Neutrophil (primary cell): ENCODE results near the gene TBCD.

Experiments
- H3K27ac ChIP-seq: fragments of 200-600 bp; sonication (generic); 2 replicates; pipeline ENCODE4 v1.5.1; 2016; ENCODE audit warnings: mild to moderate bottlenecking, moderate library complexity
- H3K27me3 ChIP-seq: fragments of 200-600 bp; sonication (generic); 2 replicates; pipeline ENCODE4 v1.6.0; 2016; ENCODE audit warnings: mild to moderate bottlenecking
- H3K36me3 ChIP-seq: fragments of 200-600 bp; sonication (generic); 2 replicates; pipeline ENCODE4 v1.5.1; 2017
- H3K4me1 ChIP-seq, 2 experiments: fragments of 200-600 bp in 1 of 2; sonication (generic) in 1 of 2; 1 replicate in 1 of 2; 2 replicates in 1 of 2; pipeline versions ENCODE4 v1.5.1 to v1.6.1; 2013 to 2016; ENCODE audit warnings: low read depth in 1 of 2, low read length in 1 of 2, mild to moderate bottlenecking in 1 of 2, moderate library complexity in 1 of 2; ENCODE audit not compliant: control insufficient read depth in 1 of 2, insufficient read depth in 1 of 2
- H3K4me3 ChIP-seq, 2 experiments: fragments of 200-600 bp in 1 of 2; sonication (generic) in 1 of 2; 1 replicate in 1 of 2; 2 replicates in 1 of 2; pipeline ENCODE4 v1.5.1; 2013 to 2016; ENCODE audit warnings: low read depth in 1 of 2, low read length in 1 of 2, mild to moderate bottlenecking in 1 of 2, moderate library complexity in 1 of 2
- H3K9me3 ChIP-seq: fragments of 200-600 bp; sonication (generic); 2 replicates; pipeline ENCODE4 v1.5.1; 2016
- CTCF ChIP-seq: fragments of 200-600 bp; sonication (generic); IDR thresholded peaks from 2 replicates; pipeline ENCODE4 v1.5.1; 2016; ENCODE audit warnings: antibody characterized with exemption

TBCD gene

DNA sequence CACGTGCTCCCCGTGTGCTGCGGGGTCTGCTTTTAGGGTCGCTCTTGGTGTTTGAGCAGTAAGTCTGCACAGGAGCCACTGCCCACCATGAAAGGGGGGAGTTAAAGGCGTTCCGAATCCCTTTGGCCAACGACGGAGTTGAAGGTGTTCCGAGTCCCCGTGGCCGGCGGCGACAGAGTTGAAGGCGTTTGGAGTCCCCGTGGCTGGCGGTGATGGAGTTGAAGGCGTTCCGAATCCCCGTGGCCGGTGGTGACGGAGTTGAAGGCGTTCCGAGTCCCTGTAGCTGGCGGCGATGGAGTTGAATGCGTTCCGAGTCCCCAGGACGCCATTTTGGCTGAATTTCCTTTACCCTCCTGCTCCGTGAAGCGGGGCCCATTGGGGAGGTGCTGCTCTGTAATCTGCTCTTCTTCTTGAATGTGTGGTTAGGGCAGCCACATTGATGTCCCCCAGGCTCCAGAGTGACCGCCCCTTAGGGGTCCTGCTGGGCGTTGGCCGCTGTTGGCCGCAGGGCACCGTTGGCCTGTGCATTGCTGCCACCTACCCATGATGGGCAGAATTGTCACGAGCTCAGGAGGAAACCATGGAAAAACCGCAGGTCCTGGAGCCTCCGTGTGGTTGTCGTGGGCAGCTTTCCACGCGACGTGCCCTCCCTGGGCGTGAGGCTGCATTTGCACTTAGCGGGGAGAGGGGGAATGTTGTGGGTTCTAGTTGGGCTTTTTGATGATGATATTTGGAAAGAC is 161.6 kb downstream of the TBCD start:
- Histone ChIP-seq H3K27ac (no peak overlapping the region), H3K4me3 (no peak overlapping the region), H3K4me1 (peaks cover 6% of the 10 kb centered on the region in 2 experiments), H3K9me3 (no peaks in the 10 kb centered on the region), H3K27me3 (no peaks in the 10 kb centered on the region), H3K36me3 (peaks cover 22% of the 10 kb centered on the region)
- TF ChIP-seq CTCF, result no peak

- H3K36me3 ChIP-seq, result peaks cover 22% of the 10 kb centered on the region
- H3K4me3 ChIP-seq, result no peak overlapping the region
- H3K27ac ChIP-seq, result no peak overlapping the region
- TF ChIP-seq CTCF, result no peak
- H3K9me3 ChIP-seq, result no peaks in the 10 kb centered on the region
- H3K27me3 ChIP-seq, result no peaks in the 10 kb centered on the region
- H3K4me1 ChIP-seq, result peaks cover 6% of the 10 kb centered on the region in 2 experiments
These were observed 162.5 kb downstream of the TBCD start for GRCh38 chr17:82914375-82914774.

DNA sequence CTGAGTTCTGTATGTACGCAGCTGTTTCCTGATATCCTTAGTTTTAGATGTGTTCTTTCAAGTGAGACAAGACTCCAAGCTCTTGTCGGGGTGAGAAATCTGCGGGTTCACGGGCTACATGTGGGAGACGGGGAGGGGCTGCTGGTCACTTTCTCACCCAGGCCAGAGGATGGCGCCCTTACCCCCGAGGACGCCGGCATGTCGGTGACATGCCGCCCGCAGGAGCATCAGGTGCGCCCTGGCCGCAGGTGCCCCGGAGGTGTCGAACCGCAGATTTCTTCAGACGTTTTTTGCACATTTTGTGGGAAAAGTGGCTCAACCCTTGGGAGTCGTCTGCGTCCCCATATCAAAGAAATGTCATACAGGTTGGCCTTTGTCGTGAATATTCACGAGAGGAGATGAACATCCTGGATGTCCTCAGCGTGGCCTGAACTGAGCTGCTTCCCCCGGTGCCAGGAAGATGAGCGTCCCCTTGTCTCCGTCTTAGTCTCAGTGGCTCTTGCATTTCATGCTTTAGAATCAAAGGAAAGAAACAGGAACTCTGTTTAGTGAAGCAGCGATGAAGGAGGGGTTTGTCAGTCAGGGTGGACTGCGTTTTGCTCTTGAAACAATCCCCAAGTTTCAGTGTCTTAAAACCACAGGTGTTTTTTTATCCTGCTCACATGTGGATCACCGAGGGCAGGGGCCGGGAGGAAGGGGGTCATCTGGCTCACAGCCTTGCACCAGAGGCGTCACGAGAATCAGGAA is 163.3 kb downstream of the TBCD start:
- Histone ChIP-seq H3K4me3 (no peak overlapping the region), H3K27me3 (no peaks in the 10 kb centered on the region), H3K36me3 (peaks cover 22% of the 10 kb centered on the region), H3K4me1 (peaks cover 6% of the 10 kb centered on the region in 2 experiments), H3K27ac (no peak overlapping the region), H3K9me3 (no peaks in the 10 kb centered on the region)
- TF ChIP-seq CTCF, result no peak

DNA sequence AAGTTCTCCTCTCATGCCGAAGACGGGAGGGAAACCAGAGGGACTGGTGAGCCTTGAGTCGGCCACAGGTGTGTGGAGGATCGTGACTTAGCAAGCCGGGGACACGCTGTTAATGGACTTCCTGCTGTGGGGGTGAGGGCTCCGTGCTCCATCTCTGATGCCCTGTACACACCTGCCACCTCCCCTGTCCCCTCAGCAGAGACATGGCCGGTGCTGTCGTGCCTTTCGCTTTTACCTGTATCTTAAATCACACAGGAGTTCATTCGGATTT is 163.8 kb downstream of the TBCD start:
- no peak overlapping the region for H3K4me3 ChIP-seq

DNA sequence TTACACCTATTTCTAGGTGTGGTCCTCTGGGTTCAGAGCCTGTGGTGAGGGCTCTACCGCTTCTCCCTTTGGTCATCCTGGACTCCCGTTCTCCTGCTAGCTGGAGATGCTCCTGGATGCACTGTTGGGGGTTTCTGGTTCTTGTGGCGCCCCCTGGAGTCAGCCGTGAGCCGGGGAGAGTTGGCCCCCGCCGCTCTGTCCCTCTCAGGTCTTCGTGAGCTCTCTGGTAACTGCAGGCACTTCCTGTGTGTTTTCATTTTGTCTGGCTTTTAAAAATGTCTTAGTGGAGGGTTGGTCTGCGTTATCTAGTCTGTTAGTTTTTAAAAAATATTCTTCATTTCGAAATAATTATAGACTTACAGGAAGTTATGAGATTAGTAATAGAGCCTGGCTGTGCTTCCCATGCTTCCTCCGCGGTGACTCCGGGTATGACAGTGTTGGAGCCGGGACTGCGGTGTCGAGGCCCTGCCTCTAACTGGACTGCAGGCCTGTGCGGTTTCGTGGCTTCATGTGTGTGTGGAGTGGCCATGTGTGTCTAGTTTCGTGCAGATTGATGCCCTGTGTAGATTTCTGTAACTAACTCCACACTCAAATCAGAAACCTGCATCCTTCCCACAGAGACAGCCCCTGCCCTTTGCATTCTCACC is 166.0 kb downstream of the TBCD start:
- Histone ChIP-seq H3K36me3 (peaks cover 23% of the 10 kb centered on the region), H3K27ac (no peak overlapping the region), H3K4me1 (no peaks in the 10 kb centered on the region)

More for the DNA sequence above, 163.8 kb downstream of the TBCD start:
- Histone ChIP-seq H3K36me3 (peaks cover 22% of the 10 kb centered on the region), H3K27ac (no peak overlapping the region), H3K27me3 (no peaks in the 10 kb centered on the region), H3K4me1 (peaks cover 6% of the 10 kb centered on the region in 2 experiments), H3K9me3 (no peaks in the 10 kb centered on the region)
- TF ChIP-seq CTCF, result no peak

More for the DNA sequence above, 166.0 kb downstream of the TBCD start:
- Histone ChIP-seq H3K9me3 (no peaks in the 10 kb centered on the region), H3K4me3 (no peak overlapping the region), H3K27me3 (no peaks in the 10 kb centered on the region)
- no peak for TF ChIP-seq CTCF
